HAP-1 (cell line): ENCODE results near the gene KAZN.

Experiments
- DNase-seq, 2 experiments: peaks; one replicate each; pipeline ENCODE4 v3.0.0-alpha.2; 2016 to 2020; ENCODE audit warnings: low spot score in 2 of 2
- H3K27me3 ChIP-seq: fragments of 250-450 bp; sonication (Bioruptor Pico); 2 replicates; pipeline ENCODE4 v1.5.1; 2020; ENCODE audit warnings: low read depth, mild to moderate bottlenecking, moderate library complexity
- H3K36me3 ChIP-seq: fragments of 250-450 bp; sonication (Bioruptor Pico); replicated peaks from 2 replicates; pipeline ENCODE4 v1.5.1; 2020; ENCODE audit warnings: mild to moderate bottlenecking
- H3K4me1 ChIP-seq: fragments of 250-450 bp; sonication (Bioruptor Pico); 2 replicates; pipeline ENCODE4 v1.5.1; 2020; ENCODE audit warnings: mild to moderate bottlenecking
- H3K4me3 ChIP-seq: fragments of 250-450 bp; sonication (Bioruptor Pico); 2 replicates; pipeline ENCODE4 v1.5.1; 2020; ENCODE audit warnings: mild to moderate bottlenecking, moderate library complexity
- H3K9me3 ChIP-seq: fragments of 250-450 bp; sonication (Bioruptor Pico); 2 replicates; pipeline ENCODE4 v1.5.1; 2020; ENCODE audit warnings: mild to moderate bottlenecking, moderate library complexity
- in situ Hi-C: fragments of 300-500 bp; cut with MboI; formaldehyde crosslinking; loops from 3 replicates; pipeline ENCODE4 v1.14.3; 2020; ENCODE audit warnings: low sequenced_read_pairs, inconsistent platforms, mixed read lengths

The KAZN gene

DNA sequence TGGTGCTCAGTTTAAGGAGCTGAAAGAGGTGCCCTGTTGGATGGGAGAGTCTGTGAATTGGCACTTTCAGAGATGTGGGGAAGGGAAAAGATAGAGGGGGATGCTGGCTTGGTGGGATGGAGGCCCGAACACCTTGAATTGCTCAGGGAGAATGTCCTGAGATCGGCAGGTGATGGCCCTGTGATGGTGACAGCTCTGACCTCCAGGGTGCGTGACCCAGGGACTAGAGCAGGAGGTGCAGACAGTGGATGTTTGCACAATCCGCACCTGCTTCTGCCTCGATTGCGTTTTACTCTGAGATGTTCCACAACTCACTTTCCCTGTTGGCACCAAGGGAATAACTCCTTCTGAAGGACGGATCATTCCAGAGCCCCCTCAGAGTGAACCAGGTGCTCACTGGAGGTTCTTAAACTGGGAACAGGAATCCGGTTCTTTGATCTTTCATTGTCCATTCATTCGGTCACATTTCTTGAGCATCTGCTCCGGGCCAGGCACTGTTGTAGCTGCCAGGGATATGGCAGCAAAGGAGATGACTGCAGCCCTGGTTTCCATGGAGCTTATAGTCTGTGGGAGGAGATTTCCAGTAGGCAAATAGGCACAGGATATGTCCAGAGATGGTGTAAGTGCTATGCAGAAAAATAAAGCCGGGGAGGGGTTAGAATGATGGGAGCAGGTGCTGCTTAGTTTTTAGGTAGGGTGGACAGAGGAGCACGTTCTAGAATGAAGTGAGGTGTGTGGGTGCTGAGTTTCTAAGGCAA is 328.5 kb downstream of the KAZN start:
- in situ Hi-C loops: no loop called here
- Histone ChIP-seq H3K27me3 (no peaks in the 10 kb centered on the region), H3K36me3 (no peaks in the 10 kb centered on the region), H3K4me3 (no peak overlapping the region), H3K4me1 (peaks cover 5% of the 10 kb centered on the region), H3K9me3 (no peaks in the 10 kb centered on the region)
- no peak for DNase-seq

GRCh38 chr1:14928412-14928811 is 329.9 kb downstream of the KAZN start:
- H3K4me3 ChIP-seq: no peak overlapping the region
- peaks cover 5% of the 10 kb centered on the region for H3K4me1 ChIP-seq
- in situ Hi-C loops: no loop called here
- no peak for DNase-seq
- no peaks in the 10 kb centered on the region for H3K27me3 ChIP-seq
- H3K9me3 ChIP-seq: no peaks in the 10 kb centered on the region
- no peaks in the 10 kb centered on the region for H3K36me3 ChIP-seq

GRCh38 chr1:14928886-14929546 is 330.5 kb downstream of the KAZN start:
- no peak for DNase-seq
- Histone ChIP-seq H3K4me1 (peaks cover 5% of the 10 kb centered on the region), H3K27me3 (no peaks in the 10 kb centered on the region), H3K4me3 (no peak overlapping the region), H3K9me3 (no peaks in the 10 kb centered on the region), H3K36me3 (no peaks in the 10 kb centered on the region)
- in situ Hi-C loops: no loop called here

GRCh38 chr1:14929547-14930246 is 331.2 kb downstream of the KAZN start:
- H3K36me3 ChIP-seq: no peaks in the 10 kb centered on the region
- H3K9me3 ChIP-seq: no peaks in the 10 kb centered on the region
- no peaks in the 10 kb centered on the region for H3K27me3 ChIP-seq
- peaks cover 5% of the 10 kb centered on the region for H3K4me1 ChIP-seq
- H3K4me3 ChIP-seq: no peak overlapping the region
- in situ Hi-C loops: no loop called here
- DNase-seq: no peak

DNA sequence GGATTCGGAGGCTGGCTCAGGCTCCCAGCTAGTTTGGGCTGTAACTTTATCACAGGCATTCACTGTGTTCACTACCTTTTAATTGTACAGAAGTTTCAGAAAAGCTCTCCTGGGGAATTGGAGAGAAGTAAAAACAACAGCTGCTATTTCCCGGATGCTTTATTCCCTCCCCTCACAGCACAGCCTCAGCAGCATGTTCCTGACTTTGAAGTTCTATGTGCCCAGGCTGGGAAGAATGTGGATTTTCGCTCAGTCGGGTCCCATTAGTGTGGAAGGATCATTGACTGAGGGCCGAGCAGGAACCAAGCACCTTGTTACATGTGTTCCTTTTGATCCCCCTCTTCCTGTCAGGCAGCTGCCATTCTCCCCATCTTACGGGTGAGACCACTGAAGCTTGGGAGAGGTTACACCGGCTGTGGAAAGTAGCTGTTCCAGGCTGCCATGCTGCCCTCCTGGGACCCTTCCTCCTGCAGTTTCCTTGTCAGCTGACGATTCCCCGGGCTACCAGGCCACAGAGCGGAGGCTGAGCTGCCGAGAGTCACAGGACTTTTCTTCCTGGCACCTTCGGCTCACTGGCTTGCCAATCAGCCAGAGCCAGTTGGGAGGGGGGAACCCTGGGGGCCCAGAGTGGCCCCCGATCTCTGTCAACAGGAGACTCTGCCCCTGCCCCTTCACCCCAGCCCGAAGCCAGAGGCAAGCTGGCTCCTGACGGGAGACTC is 331.9 kb downstream of the KAZN start:
- no peaks in the 10 kb centered on the region for H3K9me3 ChIP-seq
- no peak for DNase-seq
- no peak overlapping the region for H3K4me3 ChIP-seq
- no peaks in the 10 kb centered on the region; the same call in 1 of the 2 replicates for H3K4me1 ChIP-seq
- no peaks in the 10 kb centered on the region for H3K27me3 ChIP-seq
- in situ Hi-C loops: no loop called here
- no peaks in the 10 kb centered on the region for H3K36me3 ChIP-seq

- no peak overlapping the region for H3K4me3 ChIP-seq
- no peak for DNase-seq
- H3K36me3 ChIP-seq: no peaks in the 10 kb centered on the region
- H3K9me3 ChIP-seq: no peaks in the 10 kb centered on the region
- in situ Hi-C loops: no loop called here
- no peaks in the 10 kb centered on the region for H3K4me1 ChIP-seq
- no peaks in the 10 kb centered on the region for H3K27me3 ChIP-seq
These were observed 333.7 kb downstream of the KAZN start for GRCh38 chr1:14932034-14932638.

DNA sequence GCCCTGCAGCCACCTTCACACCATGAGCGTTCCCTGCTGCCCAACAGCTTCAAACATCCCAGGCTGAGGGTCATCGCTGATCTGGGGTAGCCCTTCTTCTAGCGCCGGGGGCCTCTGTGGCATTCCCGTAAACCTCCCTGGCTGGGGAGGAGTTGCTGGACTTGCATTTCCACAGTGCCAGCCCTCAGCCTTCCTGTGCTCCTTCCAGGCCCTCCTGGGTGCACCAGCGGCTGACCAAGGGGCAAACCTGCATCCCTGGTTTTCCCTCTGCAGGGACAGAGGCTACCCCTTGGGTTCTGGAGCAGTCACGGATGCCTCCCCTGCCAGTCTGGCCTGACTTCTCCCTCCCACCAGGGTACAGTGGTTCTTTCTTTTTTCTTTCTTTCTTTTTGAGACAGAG is 336.4 kb downstream of the KAZN start:
- Histone ChIP-seq H3K27me3 (no peaks in the 10 kb centered on the region), H3K4me1 (no peaks in the 10 kb centered on the region), H3K36me3 (no peaks in the 10 kb centered on the region), H3K9me3 (no peaks in the 10 kb centered on the region), H3K4me3 (no peak overlapping the region)
- DNase-seq: no peak
- in situ Hi-C loops: no loop called here

DNA sequence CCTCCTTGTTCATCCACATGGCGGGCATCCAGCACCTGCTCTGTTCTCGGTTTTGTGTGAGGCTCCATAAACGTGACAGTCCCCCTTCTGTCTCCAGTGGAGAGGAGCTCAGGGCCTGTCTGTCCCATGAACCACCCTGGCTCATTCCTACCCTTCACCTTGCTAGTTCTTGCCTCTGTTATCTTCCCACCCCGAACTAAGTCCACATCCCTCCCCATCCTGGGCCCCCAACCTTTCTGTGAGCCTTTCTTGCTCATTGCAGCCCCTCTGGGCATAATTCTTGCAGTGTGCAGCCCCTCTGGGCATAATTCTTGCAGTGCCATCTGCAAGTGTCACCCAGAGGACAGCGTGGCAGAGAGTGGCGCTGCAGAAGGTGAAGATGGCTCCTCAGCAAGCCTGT is 338.3 kb downstream of the KAZN start:
- H3K4me1 ChIP-seq: no peaks in the 10 kb centered on the region
- H3K27me3 ChIP-seq: no peaks in the 10 kb centered on the region
- in situ Hi-C loops: no loop called here
- H3K9me3 ChIP-seq: no peaks in the 10 kb centered on the region
- DNase-seq: no peak
- no peaks in the 10 kb centered on the region for H3K36me3 ChIP-seq
- no peak overlapping the region for H3K4me3 ChIP-seq

- no peaks in the 10 kb centered on the region for H3K36me3 ChIP-seq
- in situ Hi-C loops: no loop called here
- H3K9me3 ChIP-seq: no peaks in the 10 kb centered on the region
- no peaks in the 10 kb centered on the region for H3K4me1 ChIP-seq
- H3K4me3 ChIP-seq: no peak overlapping the region
- H3K27me3 ChIP-seq: no peaks in the 10 kb centered on the region
- no peak for DNase-seq
These were observed 338.9 kb downstream of the KAZN start for GRCh38 chr1:14937288-14937949.

- Histone ChIP-seq H3K36me3 (no peaks in the 10 kb centered on the region), H3K9me3 (no peaks in the 10 kb centered on the region), H3K27me3 (no peaks in the 10 kb centered on the region), H3K4me3 (no peak overlapping the region), H3K4me1 (no peaks in the 10 kb centered on the region)
- in situ Hi-C loops: no loop called here
- DNase-seq: no peak
These were observed 341.2 kb downstream of the KAZN start for GRCh38 chr1:14939527-14940284.

- no peak for DNase-seq
- H3K36me3 ChIP-seq: no peaks in the 10 kb centered on the region
- H3K4me1 ChIP-seq: no peaks in the 10 kb centered on the region
- no peak overlapping the region for H3K4me3 ChIP-seq
- H3K9me3 ChIP-seq: no peaks in the 10 kb centered on the region
- no peaks in the 10 kb centered on the region for H3K27me3 ChIP-seq
- in situ Hi-C loops: no loop called here
These were observed 341.9 kb downstream of the KAZN start for GRCh38 chr1:14940285-14940870.

GRCh38 chr1:14941864-14942263 is 343.4 kb downstream of the KAZN start:
- in situ Hi-C loops: no loop called here

More at GRCh38 chr1:14941864-14942263, 343.4 kb downstream of the KAZN start:
- no peaks in the 10 kb centered on the region for H3K27me3 ChIP-seq
- H3K4me3 ChIP-seq: no peak overlapping the region
- no peak for DNase-seq
- no peaks in the 10 kb centered on the region for H3K4me1 ChIP-seq
- H3K36me3 ChIP-seq: no peaks in the 10 kb centered on the region
- no peaks in the 10 kb centered on the region for H3K9me3 ChIP-seq
